Subcutaneous preadipocyte (primary cell): Measurements from ENCODE around the gene TRABD2B. TPM values are rescaled to one million over a fixed set of nuclear protein-coding genes. Genes with fewer than 3 reads are reported as not detected.

ENCODE experiments used
- total RNA-seq: library from RNA; depleted of rRNA; stranded (reverse); fragments of >200 nt; gene quantifications from 2 replicates; pipeline ENCODE4 v1.2.3, GENCODE V29; 2012

The TRABD2B gene
- total RNA-seq: under 0.01 and 0.20 TPM in 2 replicates

GRCh38 chr1:47997289-47998200 is at the start of gene TRABD2B:
Gene TRABD2B, minus strand, starts transcription at chr1:47997385.

Other genes starting within 250 kb of the TRABD2B start
- not detected in 2 replicates for gene SLC5A9, start 225.3 kb upstream of the TRABD2B start, total RNA-seq